Activated B cell treated with CpG ODN at 0.5 μM for 24 hours (primary cell): ENCODE results near the gene TLR6. TPM values are rescaled to one million over a fixed set of nuclear protein-coding genes. Genes with fewer than 3 reads are reported as not detected.
A peak's percentile ranks its signal among the peaks of the same experiment; 100 is the strongest.

Experiments used
- ATAC-seq: fragments of 200-7000 bp; cut with Tn5 transposase; one replicate; pipeline ENCODE4 v1.10.0; 2021; ENCODE audit warnings: low read depth, mild to moderate bottlenecking, moderate library complexity
- CTCF ChIA-PET: fragments of 350-600 bp; sonication (Branson Sonifier 250); formaldehyde crosslinking; loops from one replicate; lab custom pipeline; 2021; ENCODE audit warnings: antibody characterized with exemption; lab: Charles Lee
- POLR2A ChIA-PET: fragments of 350-600 bp; sonication (Branson Sonifier 250); formaldehyde crosslinking; loops from one replicate; lab custom pipeline; 2021; ENCODE audit warnings: antibody characterized with exemption; lab: Charles Lee
- DNase-seq: peaks from one replicate; pipeline ENCODE4 v3.0.0; 2022
- H3K27ac Mint-ChIP-seq: one replicate; pipeline ENCODE4 v1.8.0; 2020; ENCODE audit warnings: mixed read lengths
- H3K27me3 Mint-ChIP-seq: one replicate; pipeline ENCODE4 v1.8.0; 2021; ENCODE audit warnings: mixed read lengths
- H3K36me3 Mint-ChIP-seq: one replicate; pipeline ENCODE4 v1.8.0; 2021; ENCODE audit warnings: low read depth, mixed read lengths
- H3K4me1 Mint-ChIP-seq: one replicate; pipeline ENCODE4 v1.8.0; 2021; ENCODE audit warnings: mixed read lengths
- H3K4me3 Mint-ChIP-seq: one replicate; pipeline ENCODE4 v1.8.0; 2020; ENCODE audit warnings: mild to moderate bottlenecking, mixed read lengths
- H3K9me3 Mint-ChIP-seq: one replicate; pipeline ENCODE4 v1.8.0; 2020; ENCODE audit warnings: mixed read lengths
- CTCF ChIP-seq: fragments of 200-600 bp; IDR thresholded peaks from one replicate; pipeline ENCODE4 v1.8.0; 2022; ENCODE audit warnings: antibody characterized with exemption, mild to moderate bottlenecking
- intact Hi-C: fragments of 100-400 bp; cut with micrococcal nuclease; formaldehyde crosslinking; loops from one replicate; pipeline ENCODE4 v1.15.1; 2024
- total RNA-seq: library from RNA; stranded (reverse); gene quantifications from 2 replicates; pipeline ENCODE4 v1.2.3, GENCODE V29; 2022

The TLR6 gene
- total RNA-seq, 1 donor from 2014 or later = 64.7 TPM

GRCh38 chr4:38805530-38806145, 51.0 kb downstream of the TLR6 start:
- CTCF ChIA-PET = interaction anchor here (0.6 to 4.8 kb wide), 11 partner anchors 12 to 626 kb away, joined by 3 to 84 read pairs (median 4); partner anchors contain the start of gene TLR10
- peaks cover 47% of the 10 kb centered on the region for H3K36me3 Mint-ChIP-seq
- peak; percentile 72 for ATAC-seq
- intact Hi-C loops = loop anchor here (1.0 to 10.0 kb wide), 8 partner anchors 11 to 1389 kb away; partner anchors contain the start of genes KLF3, RHOH, TLR6 and TMEM156
- H3K4me1 Mint-ChIP-seq = peaks cover 67% of the 10 kb centered on the region
- DNase-seq = no peak
- POLR2A ChIA-PET = interaction anchor here (0.5 to 5.1 kb wide), 15 partner anchors 9 to 240 kb away, joined by 3 to 140 read pairs (median 7); partner anchors contain the start of genes TLR10 and TLR6
- peaks cover 6% of the 10 kb centered on the region for H3K9me3 Mint-ChIP-seq
- no peak for TF ChIP-seq CTCF
- peak overlapping the region; percentile 86 for H3K4me3 Mint-ChIP-seq
- peak overlapping the region; percentile 93 for H3K27ac Mint-ChIP-seq
- H3K27me3 Mint-ChIP-seq = no peaks in the 10 kb centered on the region

- Mint-ChIP-seq H3K9me3 (peaks cover 12% of the 10 kb centered on the region), H3K27me3 (no peaks in the 10 kb centered on the region), H3K4me1 (peaks cover 68% of the 10 kb centered on the region), H3K36me3 (peaks cover 47% of the 10 kb centered on the region), H3K27ac (peak within 1 kb of the TSS; percentile 93), H3K4me3 (peak within 1 kb of the TSS; percentile 86)
- ChIA-PET POLR2A (interaction anchor here (0.6 to 5.1 kb wide), 15 partner anchors 10 to 239 kb away, joined by 3 to 140 read pairs (median 16); partner anchors contain the start of genes TLR10 and TLR6), CTCF (interaction anchor here (0.6 to 4.8 kb wide), 18 partner anchors 10 to 626 kb away, joined by 3 to 84 read pairs (median 4); partner anchors contain the start of genes TLR10 and TLR6)
- intact Hi-C loops = loop anchor here (1.0 to 10.0 kb wide), 12 partner anchors 8 to 1390 kb away; partner anchors contain the start of genes KLF3, RHOH, TLR10 and TLR6
- ATAC-seq (peak; percentile 45), DNase-seq (no peak)
- TF ChIP-seq CTCF = peak; percentile 54
These were observed 51.8 kb downstream of the TLR6 start, which contains the start of gene TLR1 for GRCh38 chr4:38804654-38805295. TLR1 (minus strand) TSS chr4:38804791; CDS start chr4:38798831, 5,960 bp downstream.

GRCh38 chr4:38803833-38804653, 52.6 kb downstream of the TLR6 start:
- Mint-ChIP-seq H3K9me3 (peaks cover 17% of the 10 kb centered on the region), H3K27me3 (no peaks in the 10 kb centered on the region), H3K27ac (peak overlapping the region; percentile 93), H3K4me1 (peaks cover 67% of the 10 kb centered on the region), H3K36me3 (peaks cover 54% of the 10 kb centered on the region), H3K4me3 (peak overlapping the region; percentile 86)
- ChIA-PET POLR2A (interaction anchor here (0.8 to 5.1 kb wide), 15 partner anchors 10 to 655 kb away, joined by 3 to 140 read pairs (median 13); partner anchors contain the start of genes LIAS, RPL9, TLR10 and TLR6), CTCF (interaction anchor here (0.8 to 4.8 kb wide), 11 partner anchors 9 to 138 kb away, joined by 3 to 84 read pairs (median 12); partner anchors contain the start of genes TLR10 and TLR6)
- DNase-seq (no peak), ATAC-seq (peak; percentile 47)
- no peak for TF ChIP-seq CTCF
- intact Hi-C loops = loop anchor here (1.0 to 10.0 kb wide), 7 partner anchors 8 to 1391 kb away; partner anchors contain the start of genes KLF3, RHOH and TLR10

- DNase-seq (no peak), ATAC-seq (no peak)
- no peaks in the 10 kb centered on the region for H3K27me3 Mint-ChIP-seq
- POLR2A ChIA-PET = interaction anchor here (0.9 to 5.1 kb wide), 9 partner anchors 9 to 656 kb away, joined by 3 to 140 read pairs (median 34); partner anchors contain the start of genes LIAS, RPL9, TLR10 and TLR6
- H3K27ac Mint-ChIP-seq = peak overlapping the region; percentile 93
- intact Hi-C loops = loop anchor here (10.0 kb wide), 1 partner anchor 1392 kb away; the partner anchor contains the start of gene RHOH
- no peak for TF ChIP-seq CTCF
- peaks cover 67% of the 10 kb centered on the region for H3K4me1 Mint-ChIP-seq
- CTCF ChIA-PET = interaction anchor here (1.9 to 4.8 kb wide), 5 partner anchors 8 to 59 kb away, joined by 8 to 84 read pairs (median 22); partner anchors contain the start of gene TLR10
- H3K36me3 Mint-ChIP-seq = peaks cover 67% of the 10 kb centered on the region
- peak overlapping the region; percentile 86 for H3K4me3 Mint-ChIP-seq
- H3K9me3 Mint-ChIP-seq = peaks cover 18% of the 10 kb centered on the region
These were observed 53.9 kb downstream of the TLR6 start for GRCh38 chr4:38802561-38803355.
